Parathyroid adenoma (tissue), 2 donors: Measurements from ENCODE around the gene CCR5AS.
"Not testable (repeated sequence)": the region's sequence is repeated elsewhere in the genome, so short reads cannot be mapped to it uniquely, and the experiment has no call there.

Experiments
- H2AFZ ChIP-seq: fragments of 300-600 bp; sonication (generic); one replicate; pipeline ENCODE4 v1.7.0; 2017; ENCODE audit warnings: antibody characterized with exemption, mild to moderate bottlenecking
- H3K27ac ChIP-seq: fragments of 300-600 bp; sonication (generic); one replicate; pipeline ENCODE4 v1.7.0; 2017
- H3K27me3 ChIP-seq: fragments of 300-600 bp; sonication (generic); one replicate; pipeline ENCODE4 v1.7.0; 2017; ENCODE audit warnings: low read length; ENCODE audit not compliant: control insufficient read depth, insufficient read depth
- H3K36me3 ChIP-seq: fragments of 300-600 bp; sonication (generic); one replicate; pipeline ENCODE4 v1.7.0; 2017; ENCODE audit warnings: low read length; ENCODE audit not compliant: control insufficient read depth, insufficient read depth
- H3K4me1 ChIP-seq: fragments of 300-600 bp; sonication (generic); one replicate; pipeline ENCODE4 v1.7.0; 2017; ENCODE audit warnings: control low read depth
- H3K4me2 ChIP-seq: fragments of 300-600 bp; sonication (generic); one replicate; pipeline ENCODE4 v1.7.0; 2017; ENCODE audit warnings: low read length
- H3K4me3 ChIP-seq: fragments of 300-600 bp; sonication (generic); one replicate; pipeline ENCODE4 v1.7.0; 2017; ENCODE audit warnings: low read depth, low read length
- H3K79me2 ChIP-seq: fragments of 300-600 bp; sonication (generic); one replicate; pipeline ENCODE4 v1.7.0; 2017; ENCODE audit warnings: control low read depth
- H3K9ac ChIP-seq: fragments of 300-600 bp; sonication (generic); one replicate; pipeline ENCODE4 v1.7.0; 2017; ENCODE audit warnings: mild to moderate bottlenecking
- H3K9me3 ChIP-seq: fragments of 300-600 bp; sonication (generic); one replicate; pipeline ENCODE4 v1.7.0; 2017; ENCODE audit warnings: low read length; ENCODE audit not compliant: control insufficient read depth
- CTCF ChIP-seq: fragments of 300-600 bp; sonication (generic); IDR thresholded peaks from one replicate; pipeline ENCODE4 v1.7.0; 2017; ENCODE audit warnings: antibody characterized with exemption, mild to moderate bottlenecking
- donor health status: primary hyperparathyroidism.

CCR5AS gene

GRCh38 chr3:46407970-46408369 is 1.1 kb upstream of the CCR5AS start:
- Histone ChIP-seq H3K27me3 (no peaks in the 10 kb centered on the region), H3K9me3 (no peaks in the 10 kb centered on the region), H3K36me3 (no peaks in the 10 kb centered on the region), H3K4me3 (no peak overlapping the region), H3K9ac (no peak overlapping the region), H3K79me2 (no peaks in the 10 kb centered on the region), H2AFZ (no peak overlapping the region), H3K4me2 (no peak overlapping the region), H3K4me1 (no peaks in the 10 kb centered on the region), H3K27ac (no peak overlapping the region)
- no peak for TF ChIP-seq CTCF

GRCh38 chr3:46406443-46406787 is 451 bp downstream of the CCR5AS start:
- H3K9me3 ChIP-seq: no peaks in the 10 kb centered on the region
- H2AFZ ChIP-seq: no peak overlapping the region
- H3K79me2 ChIP-seq: no peaks in the 10 kb centered on the region
- H3K4me2 ChIP-seq: no peak overlapping the region
- H3K4me3 ChIP-seq: no peak overlapping the region
- H3K36me3 ChIP-seq: no peaks in the 10 kb centered on the region
- H3K9ac ChIP-seq: no peak overlapping the region
- no peak for TF ChIP-seq CTCF
- no peaks in the 10 kb centered on the region for H3K27me3 ChIP-seq
- H3K4me1 ChIP-seq: no peaks in the 10 kb centered on the region
- peak overlapping the region; percentile 72 for H3K27ac ChIP-seq

GRCh38 chr3:46405301-46406019 is 1.4 kb downstream of the CCR5AS start:
- Histone ChIP-seq H3K79me2 (no peaks in the 10 kb centered on the region), H3K9ac (no peak overlapping the region), H3K4me3 (no peak overlapping the region), H2AFZ (no peak overlapping the region), H3K27me3 (no peaks in the 10 kb centered on the region), H3K9me3 (no peaks in the 10 kb centered on the region), H3K4me2 (no peak overlapping the region), H3K4me1 (no peaks in the 10 kb centered on the region), H3K27ac (no peak overlapping the region), H3K36me3 (no peaks in the 10 kb centered on the region)
- TF ChIP-seq CTCF: no peak

- H3K27me3 ChIP-seq, H3K4me1 ChIP-seq, H3K36me3 ChIP-seq, H3K27ac ChIP-seq, H3K9me3 ChIP-seq, H3K9ac ChIP-seq, H3K4me3 ChIP-seq, H3K4me2 ChIP-seq, H3K79me2 ChIP-seq, H2AFZ ChIP-seq: not testable (repeated sequence)
Observed at GRCh38 chr3:46402902-46403301, 4.0 kb downstream of the CCR5AS start.

GRCh38 chr3:46401579-46401978 is 5.3 kb downstream of the CCR5AS start:
- no peaks in the 10 kb centered on the region for H3K79me2 ChIP-seq

More at GRCh38 chr3:46401579-46401978, 5.3 kb downstream of the CCR5AS start:
- no peaks in the 10 kb centered on the region for H3K36me3 ChIP-seq
- H3K27me3 ChIP-seq: no peaks in the 10 kb centered on the region
- no peak overlapping the region for H3K9ac ChIP-seq
- no peak overlapping the region for H3K4me3 ChIP-seq
- no peak overlapping the region for H2AFZ ChIP-seq
- H3K9me3 ChIP-seq: no peaks in the 10 kb centered on the region
- TF ChIP-seq CTCF: no peak
- H3K4me1 ChIP-seq: no peaks in the 10 kb centered on the region
- no peak overlapping the region for H3K4me2 ChIP-seq
- H3K27ac ChIP-seq: no peak overlapping the region
